Measurements from ENCODE around the gene ACAP3. TPM values are rescaled to one million over a fixed set of nuclear protein-coding genes. Genes with fewer than 3 reads are reported as not detected.

Gene ACAP3
- 10 to 100 TPM; 58.7 to 70.6 TPM for total RNA-seq
- polyA plus RNA-seq (ENCODE audit: insufficient read length in 2 of 2): 100 to 1,000 TPM; 222 to 265 TPM
- long read RNA-seq, donor 1, partial matches to known transcripts: 0 of 3 reads
- long read RNA-seq, donor 1, other reads (novel, unspliced or antisense): 0 of 3 reads
- long read RNA-seq, donor 2, partial matches to known transcripts: 0 of 1 reads
- long read RNA-seq, donor 2, other reads (novel, unspliced or antisense): 0 of 1 reads
- long read RNA-seq, donor 3, partial matches to known transcripts: 5 of 13 reads
- long read RNA-seq, donor 3, other reads (novel, unspliced or antisense): 5 of 13 reads
- long read RNA-seq, donor 4, partial matches to known transcripts: 15 of 21 reads
- long read RNA-seq, donor 4, other reads (novel, unspliced or antisense): 5 of 21 reads

DNA sequence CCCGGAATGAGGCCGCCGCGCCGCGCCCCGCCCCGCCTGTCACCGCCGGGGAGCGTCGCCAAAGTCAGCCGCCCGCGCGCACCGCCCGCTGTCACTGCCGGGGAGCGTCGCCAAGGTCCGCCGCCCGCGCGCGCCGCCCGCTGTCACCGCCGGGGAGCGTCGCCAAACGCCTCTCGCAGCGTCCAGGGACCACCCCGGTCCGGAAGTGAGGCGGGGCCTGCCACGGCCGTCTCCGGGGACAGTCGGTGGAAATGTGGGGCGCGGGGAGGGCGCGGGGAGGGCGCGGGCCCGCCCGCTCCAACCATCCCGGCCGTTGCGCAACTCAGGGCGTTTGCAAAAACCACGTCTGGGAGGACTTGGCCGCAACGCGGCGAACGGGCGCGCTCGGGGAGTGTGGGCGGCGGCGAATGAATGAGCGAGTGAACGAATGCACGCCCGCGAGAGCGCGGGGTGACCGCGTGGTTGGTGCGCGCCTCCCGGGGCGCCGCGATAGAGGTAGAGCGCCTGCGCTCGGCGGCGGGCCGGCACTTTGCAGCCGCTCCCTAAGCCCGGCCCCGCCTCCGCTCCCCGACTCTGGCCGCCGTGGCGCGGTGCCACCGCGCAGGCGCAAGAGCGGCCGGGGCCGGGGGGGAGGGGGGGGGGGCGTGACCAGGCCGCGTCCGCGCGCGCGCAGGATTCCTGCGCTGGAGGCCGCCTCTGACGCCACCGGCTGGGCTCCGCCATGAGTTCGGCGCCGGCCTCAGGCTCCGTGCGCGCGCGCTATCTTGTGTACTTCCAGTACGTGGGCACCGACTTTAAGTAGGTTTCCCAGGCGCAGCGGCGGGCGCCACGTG is at the start of gene ACAP3, which contains the start of gene PUSL1:
ACAP3 (minus strand) TSS at position 8 of the 833 bp plus-strand sequence. CDS start 115 bp downstream, outside the sequence.
PUSL1 (plus strand) TSS at position 675 of the 833 bp plus-strand sequence; CDS start at position 722, 47 bp downstream.
- Histone ChIP-seq H3K9me3 (ENCODE audit: control insufficient read depth, insufficient read depth, low read length) (no peaks in the 10 kb centered on the region), H3K4me3 (ENCODE audit: low read depth, low read length) (peak within 1 kb of the TSS; percentile 72), H3K36me3 (ENCODE audit: control insufficient read depth, insufficient read depth, low read length) (peaks cover 70% of the 10 kb centered on the region), H3K27ac (ENCODE audit: low read depth, low read length) (peak within 1 kb of the TSS; percentile 84), H3K4me1 (ENCODE audit: control insufficient read depth, insufficient read depth, low read length) (peaks cover 57% of the 10 kb centered on the region), H3K27me3 (ENCODE audit: control insufficient read depth, insufficient read depth, low read length) (no peaks in the 10 kb centered on the region)
- peak; percentile 75 to 98 (median 86) for DNase-seq (ENCODE audit: low read depth in 4 of 6, low spot score in 6 of 6)
- under 1% methylated on average over 119 of the region's 131 CpGs for WGBS (ENCODE audit: insufficient coverage)

DNA sequence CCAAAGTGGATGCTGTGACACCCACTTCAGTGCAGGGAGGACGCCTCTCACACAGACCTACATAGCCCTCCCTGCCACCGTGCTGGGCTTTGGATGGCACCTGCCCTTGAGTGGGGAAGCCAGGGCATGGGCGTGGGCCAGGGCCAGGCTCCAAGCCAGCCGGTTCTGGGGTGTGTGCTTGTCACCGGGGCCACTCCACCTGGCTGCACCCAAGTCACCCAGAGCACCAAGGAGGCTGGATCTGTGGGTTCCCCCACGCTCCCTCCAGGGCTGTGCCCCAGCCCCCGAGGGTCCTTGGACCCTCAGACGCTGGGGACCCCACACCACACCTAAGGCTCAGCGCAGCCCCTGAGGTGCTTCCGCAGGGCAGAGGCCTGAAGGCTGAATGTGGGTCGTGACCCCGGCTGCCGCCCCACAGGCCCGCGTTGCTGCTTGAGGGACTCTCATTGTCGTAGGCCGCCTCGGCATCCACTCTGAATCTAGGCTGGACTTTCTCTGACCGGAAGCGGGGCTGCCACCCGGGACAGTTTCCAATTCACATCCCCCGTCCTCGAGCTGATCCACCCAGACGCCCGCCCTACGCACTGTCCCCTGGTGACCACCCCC is 49.2 kb upstream of the ACAP3 start:
- no peak for DNase-seq (ENCODE audit: low read depth in 4 of 6, low spot score in 6 of 6)
- Histone ChIP-seq H3K4me1 (ENCODE audit: control insufficient read depth, insufficient read depth, low read length) (peaks cover 83% of the 10 kb centered on the region), H3K27ac (ENCODE audit: low read depth, low read length) (peak overlapping the region; percentile 91), H3K4me3 (ENCODE audit: low read depth, low read length) (peak overlapping the region; percentile 57), H3K9me3 (ENCODE audit: control insufficient read depth, insufficient read depth, low read length) (no peaks in the 10 kb centered on the region), H3K27me3 (ENCODE audit: control insufficient read depth, insufficient read depth, low read length) (peaks cover 24% of the 10 kb centered on the region), H3K36me3 (ENCODE audit: control insufficient read depth, insufficient read depth, low read length) (peaks cover 30% of the 10 kb centered on the region)
- WGBS (ENCODE audit: insufficient coverage): 34% methylated on average over 24 of the region's 26 CpGs

DNA sequence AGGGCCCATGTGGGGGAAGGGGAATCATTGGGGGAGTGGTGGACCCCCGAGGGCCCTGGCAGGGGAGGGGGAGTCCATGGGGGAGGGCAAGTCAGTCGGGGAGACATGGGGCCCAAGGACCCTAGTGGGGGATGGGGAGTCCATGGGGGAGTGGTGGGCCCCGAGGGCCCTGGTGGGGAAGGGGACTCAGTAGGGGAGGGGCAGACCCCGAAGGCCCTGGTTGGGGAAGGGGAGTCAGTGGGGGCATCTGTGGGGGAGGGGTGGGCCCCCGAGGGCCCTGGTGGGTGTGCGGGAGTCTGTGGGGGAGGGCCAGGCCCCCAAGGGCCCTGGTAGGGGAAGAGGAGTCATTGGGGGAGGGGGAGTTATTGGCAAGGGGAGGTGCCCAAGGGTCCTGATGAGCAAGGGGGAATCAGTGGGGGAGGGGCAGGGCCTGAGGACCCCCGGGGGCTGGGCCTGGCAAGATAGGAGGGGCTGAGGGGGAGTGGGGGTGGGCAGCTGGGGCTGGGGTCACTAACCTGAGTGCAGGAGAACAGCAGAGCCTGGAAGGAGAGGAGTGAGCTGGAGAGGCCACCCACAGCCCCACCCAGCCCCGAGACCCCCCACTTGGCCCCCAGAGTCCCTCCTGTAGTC is 48.6 kb upstream of the ACAP3 start:
- DNase-seq (ENCODE audit: low read depth in 4 of 6, low spot score in 6 of 6): no peak
- Histone ChIP-seq H3K27me3 (ENCODE audit: control insufficient read depth, insufficient read depth, low read length) (peaks cover 24% of the 10 kb centered on the region), H3K36me3 (ENCODE audit: control insufficient read depth, insufficient read depth, low read length) (peaks cover 35% of the 10 kb centered on the region), H3K27ac (ENCODE audit: low read depth, low read length) (peak overlapping the region; percentile 91), H3K4me3 (ENCODE audit: low read depth, low read length) (peak overlapping the region; percentile 57), H3K9me3 (ENCODE audit: control insufficient read depth, insufficient read depth, low read length) (no peaks in the 10 kb centered on the region), H3K4me1 (ENCODE audit: control insufficient read depth, insufficient read depth, low read length) (peaks cover 83% of the 10 kb centered on the region)
- WGBS (ENCODE audit: insufficient coverage): 66% methylated on average over 4 of the region's 8 CpGs

DNA sequence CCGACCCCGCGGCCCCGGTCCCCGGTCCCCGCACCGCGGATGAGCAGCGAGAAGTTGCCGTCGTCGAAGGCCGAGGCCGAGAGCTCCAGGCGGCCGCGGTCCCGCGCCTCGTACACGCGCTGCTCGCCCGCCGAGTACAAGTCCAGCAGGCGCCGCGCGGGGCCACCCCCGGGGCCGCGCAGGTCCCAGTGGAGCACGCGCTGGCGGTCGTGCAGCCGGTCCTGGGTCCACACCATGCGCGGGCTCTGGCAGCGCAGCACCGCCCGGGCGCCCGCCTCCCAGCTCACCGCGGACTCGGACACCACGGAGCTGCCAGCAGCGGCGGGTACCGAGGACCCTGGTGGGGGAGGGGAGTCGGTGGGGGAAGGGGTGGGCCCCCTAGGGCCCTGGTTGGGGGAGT is 47.7 kb upstream of the ACAP3 start:
- no peak overlapping the region for H3K27ac ChIP-seq (ENCODE audit: low read depth, low read length)
- no peaks in the 10 kb centered on the region for H3K9me3 ChIP-seq (ENCODE audit: control insufficient read depth, insufficient read depth, low read length)
- DNase-seq (ENCODE audit: low read depth in 4 of 6, low spot score in 6 of 6): peak in 2 of 6 donors; percentile 31 to 55
- no peak overlapping the region for H3K4me3 ChIP-seq (ENCODE audit: low read depth, low read length)
- peaks cover 35% of the 10 kb centered on the region for H3K36me3 ChIP-seq (ENCODE audit: control insufficient read depth, insufficient read depth, low read length)
- 3% methylated on average over 37 of the region's 52 CpGs for WGBS (ENCODE audit: insufficient coverage)
- peaks cover 24% of the 10 kb centered on the region for H3K27me3 ChIP-seq (ENCODE audit: control insufficient read depth, insufficient read depth, low read length)
- peaks cover 78% of the 10 kb centered on the region for H3K4me1 ChIP-seq (ENCODE audit: control insufficient read depth, insufficient read depth, low read length)

DNA sequence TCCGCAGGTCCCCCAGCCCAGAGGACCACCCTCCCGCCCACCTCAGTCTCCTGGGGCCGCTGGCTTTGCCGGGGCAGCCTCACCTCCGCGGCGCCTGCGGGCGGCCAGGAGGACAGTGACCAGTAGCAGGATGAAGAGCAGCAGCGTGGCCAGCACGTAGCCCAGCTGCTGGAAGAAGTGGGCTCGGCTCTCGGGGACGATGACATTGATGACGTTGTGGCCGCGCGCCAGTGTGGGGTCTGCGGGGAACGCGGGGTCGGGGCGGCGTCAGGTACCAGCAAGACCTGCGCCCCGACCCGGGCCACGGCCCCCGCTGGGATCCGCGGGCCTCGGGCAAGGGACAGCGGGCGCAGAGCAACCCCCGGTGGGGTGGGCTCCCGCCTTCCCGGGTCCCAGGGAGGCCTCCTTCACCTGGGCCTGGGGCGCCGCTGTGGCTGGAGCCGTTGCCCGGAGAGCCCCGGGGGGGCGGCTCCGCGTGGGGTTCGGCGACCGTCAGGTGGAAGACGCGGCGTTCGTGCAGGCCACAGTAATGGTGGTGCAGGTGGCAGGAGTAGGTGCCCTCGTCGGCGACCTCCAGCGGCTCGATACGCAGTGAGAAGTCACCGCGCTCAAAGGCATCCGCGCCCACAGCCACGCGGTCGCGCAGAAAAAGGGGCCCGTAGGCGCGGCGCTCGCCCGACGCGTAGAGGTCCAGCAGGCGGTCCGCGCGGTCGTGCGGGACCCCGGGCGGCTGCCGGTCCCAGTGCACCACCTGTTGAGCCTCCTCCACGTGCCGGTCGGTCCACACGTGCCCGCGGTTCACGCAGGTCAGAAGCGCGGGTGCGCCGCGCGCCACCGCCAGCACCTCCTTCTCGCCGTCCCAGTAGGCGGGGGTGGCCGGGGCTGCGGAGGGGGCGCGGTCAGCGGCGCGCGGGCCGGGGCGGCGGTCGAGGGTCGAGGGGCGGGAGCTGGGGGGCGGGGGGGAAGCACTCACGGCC is 46.8 kb upstream of the ACAP3 start:
- DNase-seq (ENCODE audit: low read depth in 4 of 6, low spot score in 6 of 6): no peak
- Histone ChIP-seq H3K27ac (ENCODE audit: low read depth, low read length) (no peak overlapping the region), H3K4me1 (ENCODE audit: control insufficient read depth, insufficient read depth, low read length) (peaks cover 70% of the 10 kb centered on the region), H3K36me3 (ENCODE audit: control insufficient read depth, insufficient read depth, low read length) (peaks cover 35% of the 10 kb centered on the region), H3K4me3 (ENCODE audit: low read depth, low read length) (no peak overlapping the region), H3K27me3 (ENCODE audit: control insufficient read depth, insufficient read depth, low read length) (peaks cover 24% of the 10 kb centered on the region), H3K9me3 (ENCODE audit: control insufficient read depth, insufficient read depth, low read length) (no peaks in the 10 kb centered on the region)
- WGBS (ENCODE audit: insufficient coverage): 32% methylated on average over 97 of the region's 116 CpGs

- H3K27me3 ChIP-seq (ENCODE audit: control insufficient read depth, insufficient read depth, low read length): peaks cover 23% of the 10 kb centered on the region
- peaks cover 60% of the 10 kb centered on the region for H3K4me1 ChIP-seq (ENCODE audit: control insufficient read depth, insufficient read depth, low read length)
- H3K36me3 ChIP-seq (ENCODE audit: control insufficient read depth, insufficient read depth, low read length): peaks cover 35% of the 10 kb centered on the region
- no peak overlapping the region for H3K4me3 ChIP-seq (ENCODE audit: low read depth, low read length)
- WGBS (ENCODE audit: insufficient coverage): 58% methylated on average over 16 of the region's 28 CpGs
- no peak for DNase-seq (ENCODE audit: low read depth in 4 of 6, low spot score in 6 of 6)
- no peak overlapping the region for H3K27ac ChIP-seq (ENCODE audit: low read depth, low read length)
- no peaks in the 10 kb centered on the region for H3K9me3 ChIP-seq (ENCODE audit: control insufficient read depth, insufficient read depth, low read length)
Observed at GRCh38 chr1:1353389-1354151, 45.8 kb upstream of the ACAP3 start.

- Histone ChIP-seq H3K9me3 (ENCODE audit: control insufficient read depth, insufficient read depth, low read length) (no peaks in the 10 kb centered on the region), H3K27me3 (ENCODE audit: control insufficient read depth, insufficient read depth, low read length) (peaks cover 17% of the 10 kb centered on the region), H3K36me3 (ENCODE audit: control insufficient read depth, insufficient read depth, low read length) (peaks cover 35% of the 10 kb centered on the region), H3K4me3 (ENCODE audit: low read depth, low read length) (no peak overlapping the region), H3K4me1 (ENCODE audit: control insufficient read depth, insufficient read depth, low read length) (peaks cover 59% of the 10 kb centered on the region), H3K27ac (ENCODE audit: low read depth, low read length) (no peak overlapping the region)
- no peak for DNase-seq (ENCODE audit: low read depth in 4 of 6, low spot score in 6 of 6)
- 56% methylated on average over 3 of the region's 5 CpGs for WGBS (ENCODE audit: insufficient coverage)
Observed at GRCh38 chr1:1352786-1353388, 45.2 kb upstream of the ACAP3 start.

All from spinal cord (tissue), 10 donors.